LNCaP clone FGC (cell line): ENCODE data around the gene HCN4.

Experiments
- DNase-seq: peaks from one replicate; pipeline ENCODE4 v3.0.0-alpha.2; 2011; ENCODE audit warnings: low read depth
- H3K4me3 ChIP-seq: 2 replicates; pipeline ENCODE4 v1.5.1; 2011; ENCODE audit warnings: mild to moderate bottlenecking, low read depth, low read length, control low read depth
- CTCF ChIP-seq: IDR thresholded peaks from 2 replicates; pipeline ENCODE4 v1.5.1; 2012; ENCODE audit warnings: mild to moderate bottlenecking; ENCODE audit not compliant: control insufficient read depth, insufficient read depth; ENCODE audit errors: extremely low read depth

Gene HCN4

GRCh38 chr15:73382115-73382514 lies 13.4 kb upstream of the HCN4 start:
- DNase-seq: no peak
- H3K4me3 ChIP-seq: no peak overlapping the region
- no peak for TF ChIP-seq CTCF

GRCh38 chr15:73380661-73381060 lies 11.9 kb upstream of the HCN4 start:
- TF ChIP-seq CTCF: no peak
- DNase-seq: no peak
- no peak overlapping the region for H3K4me3 ChIP-seq

GRCh38 chr15:73378089-73378488 lies 9.3 kb upstream of the HCN4 start:
- DNase-seq: no peak
- no peak for TF ChIP-seq CTCF
- no peak overlapping the region for H3K4me3 ChIP-seq

GRCh38 chr15:73375755-73376305 lies 7.1 kb upstream of the HCN4 start:
- no peak for DNase-seq
- no peak overlapping the region for H3K4me3 ChIP-seq
- no peak for TF ChIP-seq CTCF

GRCh38 chr15:73375012-73375411 lies 6.3 kb upstream of the HCN4 start:
- no peak overlapping the region for H3K4me3 ChIP-seq
- no peak for DNase-seq
- no peak for TF ChIP-seq CTCF

- no peak for TF ChIP-seq CTCF
- no peak for DNase-seq
- no peak overlapping the region for H3K4me3 ChIP-seq
Observed at GRCh38 chr15:73374604-73375003, 5.8 kb upstream of the HCN4 start.

GRCh38 chr15:73373221-73373620 lies 4.5 kb upstream of the HCN4 start:
- DNase-seq: no peak
- no peak overlapping the region for H3K4me3 ChIP-seq
- no peak for TF ChIP-seq CTCF
